Activated naive CD8-positive, alpha-beta T cell treated with anti-CD3 and anti-CD28 coated beads for 36 hours (primary cell): ENCODE results near the gene CHIC1. TPM values are rescaled to one million over a fixed set of nuclear protein-coding genes. Genes with fewer than 3 reads are reported as not detected.
"Not testable (repeated sequence)": the region's sequence is repeated elsewhere in the genome, so short reads cannot be mapped to it uniquely, and the experiment has no call there.

ENCODE experiments used
- DNase-seq: peaks from one replicate; pipeline ENCODE4 v3.0.0; 2021
- H3K27ac Mint-ChIP-seq: one replicate; pipeline ENCODE4 v1.8.0; 2022; ENCODE audit warnings: mild to moderate bottlenecking, moderate library complexity, mixed read lengths
- H3K27me3 Mint-ChIP-seq: one replicate; pipeline ENCODE4 v1.8.0; 2022; ENCODE audit warnings: mild to moderate bottlenecking, mixed read lengths
- H3K36me3 Mint-ChIP-seq: one replicate; pipeline ENCODE4 v1.8.0; 2021; ENCODE audit warnings: mild to moderate bottlenecking, mixed read lengths
- H3K4me1 Mint-ChIP-seq: one replicate; pipeline ENCODE4 v1.8.0; 2021; ENCODE audit warnings: mixed read lengths
- H3K4me3 Mint-ChIP-seq: one replicate; pipeline ENCODE4 v1.8.0; 2022; ENCODE audit warnings: mild to moderate bottlenecking, moderate library complexity, mixed read lengths
- H3K9me3 Mint-ChIP-seq: one replicate; pipeline ENCODE4 v1.8.0; 2022; ENCODE audit warnings: mixed read lengths
- total RNA-seq, 2 experiments: library from RNA; stranded (reverse); gene quantifications; one replicate each; pipeline ENCODE4 v1.2.3, GENCODE V29; 2021

CHIC1 gene
- total RNA-seq, 2 experiments from 2014 or later = 5.2 to 6.7 TPM

- Mint-ChIP-seq H3K4me3 (no peak overlapping the region), H3K4me1 (no peaks in the 10 kb centered on the region), H3K36me3 (peaks cover 30% of the 10 kb centered on the region), H3K27ac (no peak overlapping the region), H3K27me3 (no peaks in the 10 kb centered on the region), H3K9me3 (peaks cover 15% of the 10 kb centered on the region)
- no peak for DNase-seq
These were observed 84.8 kb downstream of the CHIC1 start for GRCh38 chrX:73647632-73648322.

DNA sequence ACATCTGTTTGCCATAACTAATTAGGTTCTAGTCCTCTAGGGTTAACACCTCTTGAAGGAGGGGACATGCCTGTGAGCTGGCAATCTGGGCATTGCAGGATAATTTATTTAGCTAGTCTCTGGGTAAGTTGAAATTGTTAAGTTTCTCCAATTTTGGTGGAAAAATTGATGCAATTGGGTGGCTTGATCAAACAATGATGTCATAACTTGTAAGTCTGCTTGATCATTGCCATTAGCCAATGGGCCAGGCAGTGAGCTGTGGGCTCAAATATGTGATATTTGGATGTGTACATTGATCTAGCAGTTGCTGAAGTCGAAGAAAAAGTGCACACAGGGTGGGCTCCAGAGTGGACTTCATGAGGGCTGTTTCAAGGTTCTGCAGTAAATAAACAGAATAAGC is 98.3 kb downstream of the CHIC1 start:
- not testable (repeated sequence) for H3K4me1 Mint-ChIP-seq, H3K27ac Mint-ChIP-seq, H3K27me3 Mint-ChIP-seq, DNase-seq, H3K4me3 Mint-ChIP-seq
- H3K9me3 Mint-ChIP-seq = peaks cover 23% of the 10 kb centered on the region
- peaks cover 51% of the 10 kb centered on the region for H3K36me3 Mint-ChIP-seq

GRCh38 chrX:73668779-73669178 is 105.8 kb downstream of the CHIC1 start:
- peaks cover 19% of the 10 kb centered on the region for H3K9me3 Mint-ChIP-seq
- H3K4me1 Mint-ChIP-seq = peaks cover 6% of the 10 kb centered on the region
- H3K27ac Mint-ChIP-seq = no peak overlapping the region
- DNase-seq = no peak
- no peak overlapping the region for H3K4me3 Mint-ChIP-seq
- peaks cover 50% of the 10 kb centered on the region for H3K36me3 Mint-ChIP-seq
- H3K27me3 Mint-ChIP-seq = no peaks in the 10 kb centered on the region

DNA sequence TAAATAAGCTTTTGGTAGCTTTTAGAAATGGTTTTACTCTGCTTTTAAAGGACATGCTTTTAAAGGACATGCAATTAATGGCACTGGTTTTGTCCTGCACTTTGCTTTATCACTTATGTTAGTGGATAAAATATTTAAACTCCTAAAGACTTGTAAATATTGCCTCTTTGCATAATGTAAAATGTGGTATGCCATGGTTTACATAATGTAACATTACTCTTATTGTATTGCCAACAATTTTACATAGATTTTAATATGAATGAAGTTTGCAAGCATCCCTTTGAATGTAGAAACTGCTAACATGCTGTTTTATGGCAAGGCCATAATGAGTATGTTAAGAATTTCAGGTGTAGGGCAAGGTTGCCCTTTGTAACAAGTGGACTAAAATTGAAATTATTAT is 118.4 kb downstream of the CHIC1 start:
- peaks cover 3% of the 10 kb centered on the region for H3K9me3 Mint-ChIP-seq
- H3K4me1 Mint-ChIP-seq = peaks cover 3% of the 10 kb centered on the region

DNA sequence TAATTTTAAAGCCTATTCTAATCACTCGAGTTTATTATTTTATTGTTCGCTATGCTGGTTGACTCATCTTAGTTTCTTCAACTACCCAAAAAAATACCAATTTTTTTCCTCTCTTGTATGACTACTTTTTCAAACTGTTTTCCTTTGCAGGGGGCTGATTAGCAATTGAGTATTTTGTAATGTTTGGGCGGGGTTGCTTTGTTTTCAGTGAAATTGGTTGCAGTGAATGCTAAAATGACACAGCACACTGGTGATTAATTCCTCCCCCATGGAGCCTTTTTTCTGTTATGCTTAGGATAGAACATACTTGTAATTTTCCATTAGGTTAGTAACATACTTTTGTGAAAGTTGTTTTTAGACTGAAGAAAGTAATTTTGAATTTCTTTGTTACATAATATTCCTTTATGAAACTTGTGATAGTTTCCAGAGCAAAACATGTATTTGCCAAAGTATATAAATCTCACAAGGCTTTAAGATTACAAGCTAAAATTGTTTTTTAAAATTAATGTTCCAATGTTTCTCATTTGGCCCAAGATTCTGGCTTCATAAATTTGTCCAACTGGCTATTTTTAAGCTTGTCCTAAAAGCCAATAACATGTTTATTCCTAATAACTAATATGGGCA is 120.4 kb downstream of the CHIC1 start:
- peaks cover 6% of the 10 kb centered on the region for H3K9me3 Mint-ChIP-seq
- DNase-seq = no peak
- H3K27me3 Mint-ChIP-seq = no peaks in the 10 kb centered on the region
- H3K36me3 Mint-ChIP-seq = peaks cover 28% of the 10 kb centered on the region
- peaks cover 3% of the 10 kb centered on the region for H3K4me1 Mint-ChIP-seq
- H3K27ac Mint-ChIP-seq = no peak overlapping the region
- H3K4me3 Mint-ChIP-seq = no peak overlapping the region

More for the DNA sequence above, 118.4 kb downstream of the CHIC1 start:
- H3K36me3 Mint-ChIP-seq = peaks cover 16% of the 10 kb centered on the region
- no peak overlapping the region for H3K4me3 Mint-ChIP-seq
- DNase-seq = no peak
- H3K27me3 Mint-ChIP-seq = no peaks in the 10 kb centered on the region
- H3K27ac Mint-ChIP-seq = no peak overlapping the region

DNA sequence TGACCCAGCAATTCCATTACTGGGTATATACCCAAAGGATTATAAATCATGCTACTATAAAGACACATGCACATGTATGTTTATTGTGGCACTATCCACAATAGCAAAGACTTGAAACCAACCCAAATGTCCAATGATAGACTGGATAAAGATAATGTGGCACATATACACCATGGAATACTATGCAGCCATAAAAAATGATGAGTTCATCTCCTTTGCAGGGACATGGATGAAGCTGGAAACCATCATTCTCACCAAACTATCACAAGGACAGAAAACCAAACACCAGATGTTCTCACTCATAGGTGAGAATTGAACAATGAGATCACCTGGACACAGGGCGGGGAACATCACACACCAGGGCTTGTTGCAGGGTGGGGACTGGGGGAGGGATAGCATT is 144.0 kb downstream of the CHIC1 start:
- H3K36me3 Mint-ChIP-seq, H3K27ac Mint-ChIP-seq, H3K4me1 Mint-ChIP-seq, H3K27me3 Mint-ChIP-seq, DNase-seq, H3K4me3 Mint-ChIP-seq: not testable (repeated sequence)
- H3K9me3 Mint-ChIP-seq = peaks cover 19% of the 10 kb centered on the region

DNA sequence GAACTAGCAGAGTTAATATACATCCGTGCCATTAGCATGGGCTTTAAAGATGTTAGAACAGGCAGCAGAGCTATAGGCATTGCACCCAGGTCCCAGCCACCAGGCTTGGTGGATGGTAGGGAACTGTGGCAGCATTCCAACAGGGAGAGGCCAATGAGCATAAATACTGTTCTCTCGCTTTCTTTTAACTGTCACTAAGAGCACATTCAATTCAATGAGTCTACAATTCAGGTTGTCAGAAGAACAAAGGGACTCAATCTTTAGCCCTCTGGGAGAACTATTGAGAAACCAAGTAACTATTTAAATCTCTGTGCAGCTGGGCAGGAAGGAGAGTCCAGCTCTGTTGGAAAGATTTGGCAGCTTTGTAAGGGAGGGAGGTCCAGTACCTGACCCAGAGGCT is 165.6 kb downstream of the CHIC1 start:
- no peaks in the 10 kb centered on the region for H3K27me3 Mint-ChIP-seq
- H3K27ac Mint-ChIP-seq = no peak overlapping the region
- no peak overlapping the region for H3K4me3 Mint-ChIP-seq
- no peaks in the 10 kb centered on the region for H3K4me1 Mint-ChIP-seq
- H3K36me3 Mint-ChIP-seq = no peaks in the 10 kb centered on the region
- no peaks in the 10 kb centered on the region for H3K9me3 Mint-ChIP-seq
- DNase-seq = no peak

Other genes with a start within 250 kb of the CHIC1 start
- not detected for gene CDX4, start 116.1 kb upstream of the CHIC1 start, total RNA-seq